ENCODE measurements around the gene GLYATL1B. TPM values are rescaled to one million over a fixed set of nuclear protein-coding genes. Genes with fewer than 3 reads are reported as not detected.

Gene GLYATL1B
- total and polyA plus RNA-seq, 10 of the 15 experiments (the other 5 are each of a cell fraction or from before 2014, with no cell fraction given) = 0.10 to 1.7 (median 0.24) TPM; not detected in 4

GRCh38 chr11:59102259-59102765 lies 16.2 kb downstream of the GLYATL1B start (continued):
- 0 out of 2 replicates have a peak, but pooled peaks have one; percentile 26 for TF ChIP-seq DPF2 (IDR thresholded peaks at IDR 0.05)
- TF ChIP-seq BCL11A (IDR thresholded peaks at IDR 0.05; ENCODE audit: low read depth, low read length) = 0 out of 2 replicates have a peak, but pooled peaks have one; percentile 26
- TF ChIP-seq ZSCAN29 (IDR thresholded peaks at IDR 0.05) = no peak
- TF ChIP-seq RBBP5 (conservative IDR thresholded peaks at IDR 0.05) = no peak
- no peak for TF ChIP-seq TAF1 (IDR thresholded peaks at IDR 0.05; ENCODE audit: borderline replicate concordance, low read depth, low read length)
- peak; percentile 68; the same call in 1 of the 2 replicates for TF ChIP-seq RELB (IDR thresholded peaks at IDR 0.05; ENCODE audit: low read depth)
- TF ChIP-seq NR2C1 (IDR thresholded peaks at IDR 0.05) = no peak
- no peak for TF ChIP-seq E4F1 (IDR thresholded peaks at IDR 0.05; ENCODE audit: borderline replicate concordance, partially characterized antibody)
- no peak for TF ChIP-seq ZNF24 (IDR thresholded peaks at IDR 0.05)
- peak; percentile 64; the same call in 1 of the 2 replicates for TF ChIP-seq RB1 (IDR thresholded peaks at IDR 0.05; ENCODE audit: borderline replicate concordance)
- TF ChIP-seq ZNF622 (IDR thresholded peaks at IDR 0.05) = no peak
- no peak for TF ChIP-seq MLLT1 (IDR thresholded peaks at IDR 0.05)
- TF ChIP-seq IRF4 (IDR thresholded peaks at IDR 0.05; ENCODE audit: low read depth, low read length) = no peak
- TF ChIP-seq E2F8 (IDR thresholded peaks at IDR 0.05; ENCODE audit: low read depth, partially characterized antibody) = no peak
- no peak for TF ChIP-seq RCOR1 (conservative IDR thresholded peaks at IDR 0.05; ENCODE audit: low read depth, low read length)
- no peak for TF ChIP-seq ZNF274 (IDR thresholded peaks at IDR 0.05; ENCODE audit: insufficient read depth, insufficient read length)
- TF ChIP-seq ZZZ3 (IDR thresholded peaks at IDR 0.05; ENCODE audit: control insufficient read depth, insufficient read length, low read depth) = no peak
- no peak for TF ChIP-seq KDM1A (IDR thresholded peaks at IDR 0.05; ENCODE audit: borderline replicate concordance)
- TF ChIP-seq EED (IDR thresholded peaks at IDR 0.05; ENCODE audit: low read depth) = 0 out of 2 replicates have a peak, but pooled peaks have one; percentile 28
- TF ChIP-seq CHD4 (IDR thresholded peaks at IDR 0.05) = no peak

Measured in GM12878 (cell line).